GM10248 (cell line): ENCODE measurements around the gene FER.

Source experiments
- CTCF ChIA-PET: fragments of 300-600 bp; sonication (Branson Sonifier 250); formaldehyde crosslinking; extraction: SDS; loops from one replicate; lab custom pipeline; 2021; ENCODE audit warnings: antibody characterized with exemption; lab: Yijun Ruan, JAX
- POLR2A ChIA-PET: fragments of 350-650 bp; sonication (Branson Sonifier 250); formaldehyde crosslinking; extraction: SDS; loops from one replicate; lab custom pipeline; 2020; ENCODE audit warnings: antibody characterized with exemption; lab: Yijun Ruan, JAX
- DNase-seq: peaks from one replicate; pipeline ENCODE4 v3.0.0; 2012; ENCODE audit errors: extremely low spot score
- TF ChIP-seq, protein P1 (sequence below): IDR thresholded peaks from 2 replicates; pipeline ENCODE4 v1.5.1; 2012; ENCODE audit warnings: mild to moderate bottlenecking, low read depth; ENCODE audit errors: extremely low read depth, missing control alignments, control extremely low read depth

The FER gene

GRCh38 chr5:109199289-109199688 is 451.6 kb downstream of the FER start:
- TF ChIP-seq, protein P1, sequence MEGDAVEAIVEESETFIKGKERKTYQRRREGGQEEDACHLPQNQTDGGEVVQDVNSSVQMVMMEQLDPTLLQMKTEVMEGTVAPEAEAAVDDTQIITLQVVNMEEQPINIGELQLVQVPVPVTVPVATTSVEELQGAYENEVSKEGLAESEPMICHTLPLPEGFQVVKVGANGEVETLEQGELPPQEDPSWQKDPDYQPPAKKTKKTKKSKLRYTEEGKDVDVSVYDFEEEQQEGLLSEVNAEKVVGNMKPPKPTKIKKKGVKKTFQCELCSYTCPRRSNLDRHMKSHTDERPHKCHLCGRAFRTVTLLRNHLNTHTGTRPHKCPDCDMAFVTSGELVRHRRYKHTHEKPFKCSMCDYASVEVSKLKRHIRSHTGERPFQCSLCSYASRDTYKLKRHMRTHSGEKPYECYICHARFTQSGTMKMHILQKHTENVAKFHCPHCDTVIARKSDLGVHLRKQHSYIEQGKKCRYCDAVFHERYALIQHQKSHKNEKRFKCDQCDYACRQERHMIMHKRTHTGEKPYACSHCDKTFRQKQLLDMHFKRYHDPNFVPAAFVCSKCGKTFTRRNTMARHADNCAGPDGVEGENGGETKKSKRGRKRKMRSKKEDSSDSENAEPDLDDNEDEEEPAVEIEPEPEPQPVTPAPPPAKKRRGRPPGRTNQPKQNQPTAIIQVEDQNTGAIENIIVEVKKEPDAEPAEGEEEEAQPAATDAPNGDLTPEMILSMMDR = no peak
- POLR2A ChIA-PET = no interaction called here
- CTCF ChIA-PET = interaction anchor here (1.2 to 1.5 kb wide), 2 partner anchors 13 to 30 kb away, joined by 3 to 5 read pairs; no protein-coding TSS in a partner anchor
- DNase-seq = no peak

DNA sequence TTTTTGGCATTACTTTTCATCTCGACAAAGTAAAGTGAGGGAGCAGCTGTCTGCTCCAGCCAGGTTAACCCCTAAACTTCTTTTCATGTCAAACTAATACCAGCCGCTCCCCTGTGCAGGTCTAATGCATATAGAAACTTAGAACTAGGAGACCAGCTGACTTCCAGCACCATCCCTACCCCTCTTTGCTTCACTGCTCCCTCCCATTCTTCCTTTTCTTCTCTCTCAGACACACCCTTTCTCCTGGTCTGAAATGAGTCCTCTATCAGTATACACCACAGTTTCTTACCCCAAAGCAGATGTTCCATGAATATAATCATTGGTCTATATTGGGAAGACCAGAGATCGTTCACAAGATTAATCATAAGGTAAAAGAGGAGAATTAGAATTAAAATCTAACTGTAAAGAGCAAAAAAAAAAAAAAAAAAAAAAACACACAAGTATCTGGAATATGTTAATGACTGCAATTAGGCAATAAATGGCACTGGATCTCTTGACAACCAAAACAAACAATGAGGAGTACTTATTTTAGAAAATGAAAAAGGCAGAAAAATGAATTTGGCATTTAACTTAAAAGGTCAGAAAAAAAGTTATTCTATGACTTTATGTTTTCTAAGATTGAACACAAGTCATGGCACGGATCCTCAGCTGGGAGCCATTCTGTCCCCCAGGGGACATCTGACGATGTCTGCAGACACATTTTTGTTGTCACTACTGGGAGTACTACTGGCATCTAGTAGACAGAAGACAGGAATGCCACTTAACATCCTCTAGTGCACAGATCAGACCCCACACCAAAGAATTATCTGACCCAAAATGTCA is 452.3 kb downstream of the FER start:
- DNase-seq = no peak
- TF ChIP-seq, protein P1 = no peak
- ChIA-PET POLR2A (no interaction called here), CTCF (interaction anchor here (1.5 kb wide), 1 partner anchor 12 kb away, joined by 5 read pairs; no protein-coding TSS in a partner anchor)

DNA sequence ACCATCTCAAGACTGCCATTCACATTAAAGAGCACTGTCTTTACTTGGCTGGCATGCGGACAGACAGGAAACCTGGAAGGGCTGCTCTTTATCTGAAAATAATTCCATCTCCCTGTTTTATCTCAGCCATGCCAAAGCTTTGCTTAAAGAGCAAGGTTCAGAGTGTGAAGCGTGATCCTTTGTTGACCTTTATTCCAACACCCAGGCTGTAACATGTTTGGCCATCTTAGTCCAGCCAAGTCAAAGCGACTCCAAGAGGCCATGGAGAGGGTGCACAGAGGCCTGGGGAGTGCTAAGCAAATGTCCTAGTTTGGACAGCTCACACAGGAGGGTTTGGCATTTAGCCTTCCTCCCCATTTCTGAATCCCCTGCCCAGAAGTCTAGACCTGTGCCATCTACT is 467.3 kb downstream of the FER start:
- CTCF ChIA-PET = no interaction called here
- DNase-seq = no peak
- POLR2A ChIA-PET = no interaction called here
- TF ChIP-seq, protein P1 = no peak

DNA sequence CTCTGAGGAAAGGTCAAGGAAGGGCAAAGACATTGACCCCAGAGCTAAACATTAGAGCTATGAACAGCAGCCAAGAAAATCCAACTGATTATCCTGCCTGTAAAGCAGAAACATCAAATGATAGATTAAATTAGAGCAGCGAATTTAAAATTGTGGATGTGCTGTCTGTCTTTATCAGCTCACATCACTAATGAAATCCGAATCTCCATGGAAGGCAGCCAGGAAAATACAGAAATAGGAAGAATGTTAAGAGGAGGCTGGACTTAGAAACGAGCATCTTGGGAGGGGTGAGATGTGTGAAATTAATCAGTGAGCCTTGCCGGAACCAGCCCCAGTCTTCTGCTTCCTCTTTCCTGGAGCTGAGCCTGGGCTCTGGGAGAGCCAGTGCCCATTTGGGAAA is 471.1 kb downstream of the FER start:
- ChIA-PET CTCF (interaction anchor here (1.6 kb wide), 1 partner anchor 12 kb away, joined by 5 read pairs; no protein-coding TSS in a partner anchor), POLR2A (no interaction called here)
- DNase-seq = no peak
- TF ChIP-seq, protein P1 = no peak

DNA sequence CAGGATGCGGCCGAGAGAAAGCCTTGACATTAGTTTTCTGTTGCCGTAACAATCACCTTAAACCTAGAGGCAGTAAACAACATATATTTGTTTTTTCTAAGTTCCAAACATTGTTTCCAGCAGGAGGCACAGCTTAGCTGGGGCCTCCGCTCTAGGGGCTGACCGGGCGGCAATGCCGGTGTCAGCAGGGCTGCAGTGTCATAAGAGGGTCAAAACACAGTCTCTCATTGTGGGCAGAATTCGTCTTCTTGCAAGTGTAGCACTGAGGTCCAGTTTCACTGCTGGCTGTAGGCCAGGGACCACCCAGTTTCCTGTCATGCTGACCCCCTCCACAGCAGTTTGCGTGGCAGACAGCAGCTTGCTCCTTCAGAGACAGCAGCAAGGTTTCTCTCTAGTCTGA is 475.8 kb downstream of the FER start:
- ChIA-PET CTCF (interaction anchor here (1.3 to 1.5 kb wide), 2 partner anchors 16 to 30 kb away, joined by 3 to 5 read pairs; no protein-coding TSS in a partner anchor), POLR2A (no interaction called here)
- DNase-seq = no peak
- TF ChIP-seq, protein P1 = no peak

GRCh38 chr5:109224276-109224882 is 476.7 kb downstream of the FER start:
- TF ChIP-seq, protein P1 = no peak
- CTCF ChIA-PET = interaction anchor here (1.3 kb wide), 1 partner anchor 15 kb away, joined by 5 read pairs; no protein-coding TSS in a partner anchor
- DNase-seq = no peak
- POLR2A ChIA-PET = no interaction called here
